ENCODE data around the gene SND1.

DNA sequence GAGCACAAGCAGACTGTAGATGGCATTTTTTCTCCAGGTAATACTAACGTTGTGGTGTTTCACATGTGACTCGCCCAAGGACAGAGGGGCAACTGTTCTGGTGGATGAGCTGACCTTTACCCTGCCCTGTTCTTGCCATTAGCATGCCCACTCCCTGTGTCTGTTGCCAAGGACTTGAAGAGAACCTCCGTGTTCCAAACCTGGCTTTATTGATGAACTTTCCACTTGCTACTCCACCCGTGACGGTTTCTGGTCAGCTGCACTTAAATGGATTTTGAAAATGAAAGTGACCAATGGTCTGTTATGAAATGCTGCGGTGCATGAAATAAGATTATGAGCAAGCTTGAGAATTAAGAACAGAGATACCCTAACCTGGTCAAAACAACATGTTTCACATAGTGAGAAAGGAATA, 348.9 kb downstream of the SND1 start:
- TF ChIP-seq, protein P1, sequence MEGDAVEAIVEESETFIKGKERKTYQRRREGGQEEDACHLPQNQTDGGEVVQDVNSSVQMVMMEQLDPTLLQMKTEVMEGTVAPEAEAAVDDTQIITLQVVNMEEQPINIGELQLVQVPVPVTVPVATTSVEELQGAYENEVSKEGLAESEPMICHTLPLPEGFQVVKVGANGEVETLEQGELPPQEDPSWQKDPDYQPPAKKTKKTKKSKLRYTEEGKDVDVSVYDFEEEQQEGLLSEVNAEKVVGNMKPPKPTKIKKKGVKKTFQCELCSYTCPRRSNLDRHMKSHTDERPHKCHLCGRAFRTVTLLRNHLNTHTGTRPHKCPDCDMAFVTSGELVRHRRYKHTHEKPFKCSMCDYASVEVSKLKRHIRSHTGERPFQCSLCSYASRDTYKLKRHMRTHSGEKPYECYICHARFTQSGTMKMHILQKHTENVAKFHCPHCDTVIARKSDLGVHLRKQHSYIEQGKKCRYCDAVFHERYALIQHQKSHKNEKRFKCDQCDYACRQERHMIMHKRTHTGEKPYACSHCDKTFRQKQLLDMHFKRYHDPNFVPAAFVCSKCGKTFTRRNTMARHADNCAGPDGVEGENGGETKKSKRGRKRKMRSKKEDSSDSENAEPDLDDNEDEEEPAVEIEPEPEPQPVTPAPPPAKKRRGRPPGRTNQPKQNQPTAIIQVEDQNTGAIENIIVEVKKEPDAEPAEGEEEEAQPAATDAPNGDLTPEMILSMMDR (IDR thresholded peaks at IDR 0.05; ENCODE audit: insufficient read depth, low read length, poor library complexity, severe bottlenecking), result no peak
- TF ChIP-seq EZH2phosphoT487 (conservative IDR thresholded peaks at IDR 0.05; ENCODE audit: low read length), result no peak

Measured in SU-DHL-6 (cell line).